GM23248 (cell line): ENCODE data around the gene CST4. TPM values are rescaled to one million over a fixed set of nuclear protein-coding genes. Genes with fewer than 3 reads are reported as not detected.
A peak's percentile ranks its signal among the peaks of the same experiment; 100 is the strongest.

Experiments
- DNase-seq: peaks from one replicate; pipeline ENCODE4 v3.0.0-alpha.2; 2015
- H2AFZ ChIP-seq: fragments of 200-600 bp; sonication (generic); 2 replicates; pipeline ENCODE4 v1.6.1; 2016; ENCODE audit warnings: antibody characterized with exemption
- H3F3A ChIP-seq: fragments of 200-600 bp; sonication (generic); 2 replicates; pipeline ENCODE4 v1.6.1; 2016; ENCODE audit warnings: mild to moderate bottlenecking, antibody characterized with exemption, mixed run types; ENCODE audit not compliant: insufficient read depth
- H3K27ac ChIP-seq: fragments of 200-600 bp; sonication (generic); 2 replicates; pipeline ENCODE4 v1.5.1; 2016; ENCODE audit warnings: mild to moderate bottlenecking
- H3K27me3 ChIP-seq: fragments of 200-600 bp; sonication (generic); replicated peaks from 2 replicates; pipeline ENCODE4 v1.6.1; 2016; ENCODE audit warnings: mild to moderate bottlenecking; ENCODE audit not compliant: insufficient read depth
- H3K36me3 ChIP-seq: fragments of 200-600 bp; sonication (generic); 2 replicates; pipeline ENCODE4 v1.6.1; 2016; ENCODE audit warnings: low read depth, mild to moderate bottlenecking
- H3K4me1 ChIP-seq: fragments of 200-600 bp; sonication (generic); 2 replicates; pipeline ENCODE4 v1.6.1; 2016; ENCODE audit warnings: mild to moderate bottlenecking; ENCODE audit not compliant: insufficient read depth
- H3K4me2 ChIP-seq: fragments of 200-600 bp; sonication (generic); one replicate; pipeline ENCODE4 v1.6.1; 2016; ENCODE audit warnings: mild to moderate bottlenecking; ENCODE audit not compliant: unreplicated experiment
- H3K4me3 ChIP-seq: fragments of 200-600 bp; sonication (generic); 2 replicates; pipeline ENCODE4 v1.5.1; 2016; ENCODE audit warnings: mild to moderate bottlenecking
- H3K79me2 ChIP-seq: fragments of 200-600 bp; sonication (generic); 2 replicates; pipeline ENCODE4 v1.6.1; 2016; ENCODE audit warnings: mild to moderate bottlenecking; ENCODE audit not compliant: insufficient read depth
- H3K9ac ChIP-seq: fragments of 200-600 bp; sonication (generic); 2 replicates; pipeline ENCODE4 v1.6.1; 2016; ENCODE audit warnings: mild to moderate bottlenecking
- H3K9me2 ChIP-seq: fragments of 200-600 bp; sonication (generic); 2 replicates; pipeline ENCODE4 v1.6.1; 2016; ENCODE audit warnings: mixed run types, mild to moderate bottlenecking, moderate library complexity; ENCODE audit not compliant: insufficient read depth
- H3K9me3 ChIP-seq: fragments of 200-600 bp; sonication (generic); one replicate; pipeline ENCODE4 v1.6.1; 2017; ENCODE audit warnings: low read depth
- H4K20me1 ChIP-seq: fragments of 200-600 bp; sonication (generic); 2 replicates; pipeline ENCODE4 v1.6.0; 2016; ENCODE audit not compliant: insufficient read depth
- EZH2 ChIP-seq: fragments of 200-600 bp; sonication (generic); IDR thresholded peaks from 2 replicates; pipeline ENCODE4 v1.6.1; 2018; ENCODE audit warnings: antibody characterized with exemption, mild to moderate bottlenecking; ENCODE audit not compliant: insufficient read depth, poor library complexity, severe bottlenecking
- EZH2phosphoT487 ChIP-seq: fragments of 200-600 bp; sonication (generic); IDR thresholded peaks from 2 replicates; pipeline ENCODE4 v1.6.1; 2018; ENCODE audit warnings: antibody characterized with exemption, moderate library complexity, mild to moderate bottlenecking, low read depth; ENCODE audit not compliant: insufficient read depth
- WGBS, 2 experiments: methylation state at CpG; one replicate each; pipeline ENCODE4 v1.1.6; 2015 to 2017; ENCODE audit warnings: low lambda C conversion rate in 2 of 2, low coverage in 1 of 2; ENCODE audit errors: missing lambda C conversion rate in 2 of 2; 5-methylcytosine and 5-hydroxymethylcytosine counted together
- in situ Hi-C: fragments of 300-500 bp; cut with MboI; formaldehyde crosslinking; loops from 2 replicates; pipeline ENCODE4 v1.15.0; 2020
- polyA plus RNA-seq: library from polyadenylated mRNA; unstranded; fragments of >200 nt; fragmentation: Nextera tagmentation; extraction: Ambion mirVana; gene quantifications from 2 replicates; pipeline ENCODE4 v1.2.1, GENCODE V29; 2016
- total RNA-seq: library from RNA; depleted of rRNA; stranded (reverse); fragments of >200 nt; shearing (Covaris generic); gene quantifications from 2 replicates; pipeline ENCODE4 v1.2.3, GENCODE V29; 2014

The CST4 gene
- total and polyA plus RNA-seq, 2 experiments from 2014 or later = not detected

GRCh38 chr20:23670361-23670760 is 18.5 kb downstream of the CST4 start:
- Histone ChIP-seq H3K79me2 (no peaks in the 10 kb centered on the region), H3K9me2 (no peaks in the 10 kb centered on the region), H3K9me3 (no peaks in the 10 kb centered on the region), H3K4me1 (no peaks in the 10 kb centered on the region), H3K27me3 (0 out of 2 replicates have a peak, but pooled peaks cover 3% of the 10 kb centered on the region), H3K4me2 (no peak overlapping the region), H3F3A (no peaks in the 10 kb centered on the region), H3K27ac (no peak overlapping the region), H3K9ac (no peak overlapping the region), H2AFZ (no peak overlapping the region), H3K4me3 (no peak overlapping the region), H4K20me1 (no peaks in the 10 kb centered on the region), H3K36me3 (no peaks in the 10 kb centered on the region)
- TF ChIP-seq EZH2phosphoT487 (no peak), EZH2 (no peak)
- DNase-seq = no peak
- in situ Hi-C loops = no loop called here
- 0 to 5% methylated on average over 1 of the region's 1 CpG for whole genome bisulfite sequencing, 2 experiments

GRCh38 chr20:23669866-23670265 is 19.0 kb downstream of the CST4 start:
- H3K27me3 ChIP-seq = 0 out of 2 replicates have a peak, but pooled peaks cover 3% of the 10 kb centered on the region
- H3K4me3 ChIP-seq = no peak overlapping the region
- no peaks in the 10 kb centered on the region for H4K20me1 ChIP-seq
- no peak for DNase-seq
- no peak overlapping the region for H2AFZ ChIP-seq
- no peaks in the 10 kb centered on the region for H3K9me2 ChIP-seq
- H3K9ac ChIP-seq = no peak overlapping the region
- TF ChIP-seq EZH2phosphoT487 (no peak), EZH2 (no peak)
- H3K4me1 ChIP-seq = no peaks in the 10 kb centered on the region
- no peaks in the 10 kb centered on the region for H3F3A ChIP-seq
- H3K9me3 ChIP-seq = no peaks in the 10 kb centered on the region
- in situ Hi-C loops = no loop called here
- no peak overlapping the region for H3K4me2 ChIP-seq
- 65 to 72% methylated on average over 7 of the region's 7 CpGs for WGBS, 2 experiments
- no peaks in the 10 kb centered on the region for H3K79me2 ChIP-seq
- H3K27ac ChIP-seq = no peak overlapping the region
- no peaks in the 10 kb centered on the region for H3K36me3 ChIP-seq

GRCh38 chr20:23669327-23669726 is 19.5 kb downstream of the CST4 start:
- no peaks in the 10 kb centered on the region for H3F3A ChIP-seq
- in situ Hi-C loops = no loop called here
- no peak overlapping the region for H2AFZ ChIP-seq
- no peak for TF ChIP-seq EZH2
- TF ChIP-seq EZH2phosphoT487 = no peak
- H4K20me1 ChIP-seq = no peaks in the 10 kb centered on the region
- no peak overlapping the region for H3K4me3 ChIP-seq
- H3K79me2 ChIP-seq = no peaks in the 10 kb centered on the region
- H3K9ac ChIP-seq = no peak overlapping the region
- 0 out of 2 replicates have a peak, but pooled peaks cover 3% of the 10 kb centered on the region for H3K27me3 ChIP-seq
- H3K36me3 ChIP-seq = no peaks in the 10 kb centered on the region
- no peak overlapping the region for H3K27ac ChIP-seq
- H3K9me3 ChIP-seq = no peaks in the 10 kb centered on the region
- H3K4me1 ChIP-seq = no peaks in the 10 kb centered on the region
- no peak overlapping the region for H3K4me2 ChIP-seq
- WGBS, 2 experiments = 91 to 96% methylated on average over 1 of the region's 1 CpG
- H3K9me2 ChIP-seq = no peaks in the 10 kb centered on the region
- DNase-seq = no peak

- 4 to 6% methylated on average over 4 of the region's 4 CpGs for WGBS, 2 experiments
Observed at GRCh38 chr20:23668477-23668951, 20.3 kb downstream of the CST4 start.

DNA sequence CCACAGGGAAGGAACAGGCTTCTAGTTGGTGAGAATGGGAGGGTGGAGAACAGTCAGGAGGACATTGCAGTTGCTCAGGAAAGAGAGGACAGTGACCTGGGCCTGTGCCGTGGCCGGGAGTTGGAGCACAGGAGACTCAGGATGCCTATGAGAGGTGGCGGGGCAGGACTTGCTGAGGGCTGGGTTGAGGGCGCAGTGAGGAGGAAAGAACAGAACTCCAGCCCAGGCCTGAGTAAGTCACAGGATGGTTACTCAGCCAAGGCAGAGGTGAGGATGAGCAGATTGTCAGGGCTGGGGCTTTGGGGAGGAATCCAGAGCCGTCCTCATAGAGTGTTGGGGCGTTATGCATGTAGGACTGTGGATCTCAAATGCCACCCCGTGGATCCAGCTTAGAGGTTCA is 21.2 kb downstream of the CST4 start:
- Histone ChIP-seq H3F3A (no peaks in the 10 kb centered on the region), H3K4me3 (no peak overlapping the region), H3K4me2 (no peak overlapping the region), H3K9ac (no peak overlapping the region), H3K79me2 (no peaks in the 10 kb centered on the region), H3K4me1 (no peaks in the 10 kb centered on the region), H3K9me2 (no peaks in the 10 kb centered on the region), H2AFZ (no peak overlapping the region), H3K27ac (no peak overlapping the region), H3K36me3 (no peaks in the 10 kb centered on the region), H3K9me3 (no peaks in the 10 kb centered on the region), H4K20me1 (no peaks in the 10 kb centered on the region), H3K27me3 (no peaks in the 10 kb centered on the region)
- 56 to 59% methylated on average over 7 of the region's 7 CpGs for WGBS, 2 experiments
- no peak for DNase-seq
- in situ Hi-C loops = no loop called here
- TF ChIP-seq EZH2phosphoT487 (no peak), EZH2 (no peak)

More at GRCh38 chr20:23668477-23668951, 20.3 kb downstream of the CST4 start:
- Histone ChIP-seq H2AFZ (no peak overlapping the region), H3K4me2 (no peak overlapping the region), H3K4me1 (no peaks in the 10 kb centered on the region), H4K20me1 (no peaks in the 10 kb centered on the region), H3K27ac (no peak overlapping the region), H3K27me3 (no peaks in the 10 kb centered on the region), H3K4me3 (no peak overlapping the region), H3F3A (no peaks in the 10 kb centered on the region), H3K9me3 (no peaks in the 10 kb centered on the region), H3K9me2 (no peaks in the 10 kb centered on the region), H3K9ac (no peak overlapping the region), H3K79me2 (no peaks in the 10 kb centered on the region), H3K36me3 (no peaks in the 10 kb centered on the region)
- no peak for TF ChIP-seq EZH2
- no peak for TF ChIP-seq EZH2phosphoT487
- in situ Hi-C loops = no loop called here
- peak; percentile 62 for DNase-seq
